H1 (cell line): ENCODE measurements around the gene PRR36. TPM values are rescaled to one million over a fixed set of nuclear protein-coding genes. Genes with fewer than 3 reads are reported as not detected.

Source experiments
- CTCF ChIA-PET: fragments of 300-600 bp; sonication (Branson Sonifier 250); formaldehyde crosslinking; loops from one replicate; lab custom pipeline; 2021; ENCODE audit not compliant: partially characterized antibody; lab: Charles Lee
- POLR2A ChIA-PET: fragments of 300-600 bp; sonication (Branson Sonifier 250); formaldehyde crosslinking; loops from one replicate; lab custom pipeline; 2021; ENCODE audit warnings: inconsistent platforms; ENCODE audit not compliant: partially characterized antibody; lab: Charles Lee
- DNase-seq, 2 experiments: peaks; one replicate each; pipeline versions ENCODE4 v3.0.0 to v3.0.0-alpha.2; 2010 to 2022; ENCODE audit warnings: low spot score in 2 of 2, low read depth in 1 of 2, mixed read lengths in 1 of 2
- FAIRE-seq: peaks from 2 replicates; lab custom pipeline; 2011; peaks lifted over from hg19 to GRCh38; lab: Jason Lieb, UNC
- H2AFZ ChIP-seq: 2 replicates; pipeline ENCODE4 v1.8.1; 2012; ENCODE audit warnings: low read length, inconsistent platforms
- H2AK5ac ChIP-seq: 2 replicates; pipeline ENCODE4 v1.6.1; 2013; ENCODE audit warnings: low read depth, low read length
- H2BK120ac ChIP-seq: replicated peaks from 2 replicates; pipeline ENCODE3; 2013; ENCODE audit warnings: low read depth, low read length, inconsistent platforms
- H2BK12ac ChIP-seq: 2 replicates; pipeline ENCODE4 v1.6.1; 2013; ENCODE audit warnings: low read depth, low read length
- H2BK15ac ChIP-seq: 2 replicates; pipeline ENCODE4 v1.6.1; 2013; ENCODE audit warnings: low read length
- H2BK20ac ChIP-seq: 2 replicates; pipeline ENCODE4 v1.6.1; 2013; ENCODE audit warnings: low read length
- H2BK5ac ChIP-seq: 2 replicates; pipeline ENCODE4 v1.6.1; 2013; ENCODE audit warnings: low read depth, low read length
- H3K14ac ChIP-seq: 2 replicates; pipeline ENCODE4 v1.6.1; 2013; ENCODE audit warnings: inconsistent platforms; ENCODE audit not compliant: insufficient read length
- H3K18ac ChIP-seq: 2 replicates; pipeline ENCODE4 v1.6.1; 2013; ENCODE audit warnings: low read length; ENCODE audit errors: extremely low read depth
- H3K23ac ChIP-seq: 2 replicates; pipeline ENCODE4 v1.6.1; 2013; ENCODE audit warnings: inconsistent platforms; ENCODE audit not compliant: insufficient read length
- H3K23me2 ChIP-seq: 2 replicates; pipeline ENCODE4 v1.6.1; 2013; ENCODE audit warnings: low read depth, low read length
- H3K27ac ChIP-seq: 2 replicates; pipeline ENCODE4 v1.6.1; 2011; ENCODE audit warnings: low read depth, low read length, inconsistent platforms
- H3K27me3 ChIP-seq, 4 experiments: replicated peaks in 1 of 4; 1 replicate in 1 of 4; 2 replicates in 3 of 4; pipeline versions ENCODE4 v1.6.1 to v1.8.1; 2011 to 2013; ENCODE audit warnings: low read length in 3 of 4, mild to moderate bottlenecking in 3 of 4, inconsistent platforms in 2 of 4, mixed read lengths in 2 of 4, moderate library complexity in 1 of 4; ENCODE audit not compliant: control insufficient read depth in 3 of 4, insufficient read depth in 3 of 4; ENCODE audit errors: extremely low read depth in 1 of 4
- H3K36me3 ChIP-seq, 4 experiments: 2 replicates each; pipeline versions ENCODE4 v1.6.1 to v1.8.1; 2011 to 2013; ENCODE audit warnings: mild to moderate bottlenecking in 4 of 4, low read length in 3 of 4, moderate library complexity in 2 of 4, control low read depth in 1 of 4, inconsistent platforms in 1 of 4; ENCODE audit not compliant: insufficient read depth in 4 of 4, control insufficient read depth in 2 of 4
- H3K4ac ChIP-seq: replicated peaks from 2 replicates; pipeline ENCODE3; 2013; ENCODE audit warnings: low read length, low read depth, mixed read lengths, inconsistent platforms; ENCODE audit not compliant: insufficient read length
- H3K4me1 ChIP-seq, 4 experiments: replicated peaks in 1 of 4; 1 replicate in 1 of 4; 2 replicates in 3 of 4; pipeline versions ENCODE4 v1.6.1 to v1.8.1; 2011 to 2013; ENCODE audit warnings: low read length in 3 of 4, inconsistent platforms in 2 of 4, mixed read lengths in 1 of 4; ENCODE audit not compliant: insufficient read depth in 4 of 4, control insufficient read depth in 3 of 4
- H3K4me2 ChIP-seq, 2 experiments: 2 replicates each; pipeline versions ENCODE4 v1.6.1 to v1.8.1; 2011 to 2013; ENCODE audit warnings: low read depth in 2 of 2, low read length in 2 of 2, control low read depth in 1 of 2, inconsistent platforms in 1 of 2, mild to moderate bottlenecking in 1 of 2; ENCODE audit not compliant: insufficient read depth in 1 of 2
- H3K4me3 ChIP-seq, 4 experiments: fragments of 200-600, 300-600 bp in 1 of 4; sonication (generic), shearing (Covaris generic), sonication (Bioruptor Twin) in 1 of 4; 2 replicates each; pipeline versions ENCODE4 v1.5.1 to v1.8.1; 2011 to 2016; ENCODE audit warnings: low read length in 4 of 4, low read depth in 3 of 4, control low read depth in 2 of 4, inconsistent platforms in 2 of 4, mild to moderate bottlenecking in 2 of 4, mixed read lengths in 1 of 4, moderate library complexity in 1 of 4; ENCODE audit not compliant: insufficient read depth in 2 of 4; ENCODE audit errors: extremely low read depth in 1 of 4
- H3K56ac ChIP-seq: replicated peaks from 2 replicates; pipeline ENCODE3; 2013; ENCODE audit warnings: low read depth, mild to moderate bottlenecking, mixed read lengths, low read length, inconsistent platforms; ENCODE audit not compliant: insufficient read length
- H3K79me1 ChIP-seq: 2 replicates; pipeline ENCODE4 v1.6.1; 2013; ENCODE audit warnings: low read depth, low read length, control low read depth
- H3K79me2 ChIP-seq, 2 experiments: 2 replicates each; pipeline versions ENCODE4 v1.6.1 to v1.8.1; 2012 to 2013; ENCODE audit warnings: low read length in 2 of 2, mild to moderate bottlenecking in 2 of 2, inconsistent platforms in 1 of 2; ENCODE audit not compliant: insufficient read depth in 2 of 2, control insufficient read depth in 1 of 2
- H3K9ac ChIP-seq, 4 experiments: replicated peaks in 1 of 4; 1 replicate in 1 of 4; 2 replicates in 3 of 4; pipeline versions ENCODE4 v1.6.1 to v1.8.1; 2011 to 2013; ENCODE audit warnings: low read depth in 3 of 4, low read length in 3 of 4, control low read depth in 2 of 4, mild to moderate bottlenecking in 2 of 4, moderate library complexity in 2 of 4, inconsistent platforms in 1 of 4; ENCODE audit errors: extremely low read depth in 1 of 4
- H3K9me3 ChIP-seq, 2 experiments: 2 replicates each; pipeline versions ENCODE4 v1.6.1 to v1.8.1; 2012 to 2013; ENCODE audit warnings: mild to moderate bottlenecking in 2 of 2, moderate library complexity in 2 of 2, control low read depth in 1 of 2, inconsistent platforms in 1 of 2, low read depth in 1 of 2, low read length in 1 of 2, mixed read lengths in 1 of 2; ENCODE audit not compliant: insufficient read depth in 2 of 2
- H4K20me1 ChIP-seq, 2 experiments: replicated peaks in 1 of 2; 2 replicates each; pipeline versions ENCODE3 to v1.8.1; 2011 to 2013; ENCODE audit warnings: inconsistent platforms in 2 of 2, low read length in 2 of 2, mild to moderate bottlenecking in 1 of 2; ENCODE audit not compliant: insufficient read depth in 2 of 2, control insufficient read depth in 1 of 2
- H4K5ac ChIP-seq: 2 replicates; pipeline ENCODE4 v1.6.1; 2013; ENCODE audit warnings: low read length, low read depth, mixed read lengths, inconsistent platforms; ENCODE audit not compliant: insufficient read length
- H4K8ac ChIP-seq: 2 replicates; pipeline ENCODE4 v1.8.0; 2013; ENCODE audit warnings: mild to moderate bottlenecking, moderate library complexity, low read length, inconsistent platforms; ENCODE audit not compliant: insufficient read depth; ENCODE audit errors: extremely low read depth
- H4K91ac ChIP-seq: replicated peaks from 2 replicates; pipeline ENCODE3; 2013; ENCODE audit warnings: low read length, mixed read lengths, inconsistent platforms; ENCODE audit not compliant: insufficient read length
- BCL11A ChIP-seq, 2 experiments: IDR thresholded peaks; one replicate each; pipeline ENCODE4 v1.6.1; 2011; ENCODE audit warnings: low read depth in 2 of 2, low read length in 2 of 2, mild to moderate bottlenecking in 2 of 2
- CTBP2 ChIP-seq: IDR thresholded peaks from 2 replicates; pipeline ENCODE4 v1.7.0; 2011; ENCODE audit warnings: borderline replicate concordance, mild to moderate bottlenecking, moderate library complexity, mixed read lengths, low read length; ENCODE audit not compliant: insufficient read depth, insufficient read length
- EGR1 ChIP-seq: IDR thresholded peaks from 2 replicates; pipeline ENCODE4 v1.6.1; 2011; ENCODE audit warnings: low read depth, low read length, borderline replicate concordance
- GTF2F1 ChIP-seq: IDR thresholded peaks from 2 replicates; pipeline ENCODE4 v1.6.1; 2012; ENCODE audit warnings: low read depth, low read length, improper control_type of control experiment, borderline replicate concordance
- HDAC2 ChIP-seq, 2 experiments: fragments of 300-600 bp in 1 of 2; sonication (generic) in 1 of 2; IDR thresholded peaks; 2 replicates each; pipeline ENCODE4 v1.6.1; 2011 to 2012; ENCODE audit warnings: low read depth in 2 of 2, low read length in 2 of 2, mild to moderate bottlenecking in 2 of 2, moderate library complexity in 2 of 2, borderline replicate concordance in 1 of 2, inconsistent platforms in 1 of 2
- RNF2 ChIP-seq: fragments of 200-900, 300-1000 bp; sonication (generic); IDR thresholded peaks from 2 replicates; pipeline ENCODE4 v1.7.1; 2016; ENCODE audit warnings: borderline replicate concordance, low read depth, mild to moderate bottlenecking, antibody characterized with exemption, low read length; ENCODE audit not compliant: poor library complexity, severe bottlenecking; ENCODE audit errors: missing control alignments
- SP1 ChIP-seq: IDR thresholded peaks from 2 replicates; pipeline ENCODE4 v1.6.1; 2011; ENCODE audit warnings: low read depth, low read length
- TAF7 ChIP-seq: optimal IDR thresholded peaks from 2 replicates; pipeline ENCODE3; 2011; ENCODE audit warnings: low read depth, mild to moderate bottlenecking, inconsistent platforms, low read length, moderate library complexity, borderline replicate concordance
- WGBS, 2 experiments: shearing (Covaris generic) in 1 of 2; methylation state at CpG; one replicate each; pipeline versions ENCODE4 v1.1.6 to v1.1.7; 2013 to 2015; ENCODE audit warnings: low lambda C conversion rate in 2 of 2, mixed read lengths in 2 of 2, inconsistent platforms in 1 of 2, low coverage in 1 of 2, missing lambda C conversion rate in 1 of 2; ENCODE audit not compliant: insufficient replicate concordance in 2 of 2, insufficient coverage in 1 of 2, insufficient read length in 1 of 2; ENCODE audit errors: extremely low coverage in 1 of 2, missing lambda C conversion rate in 1 of 2; 5-methylcytosine and 5-hydroxymethylcytosine counted together
- polyA plus RNA-seq, 7 experiments: library from polyadenylated mRNA; depleted of rRNA in 3 of 7; stranded (reverse) in 5 of 7; unstranded in 2 of 7; fragments of >200 nt in 5 of 7; fragments of 200-250 nt in 2 of 7; gene quantifications; 1 replicate in 5 of 7; 2 replicates in 1 of 7; 4 replicates in 1 of 7; pipeline versions ENCODE4 v1.2.1 to v1.2.3, GENCODE V29; 2011 to 2013; ENCODE audit warnings: missing spikeins in 2 of 7, mixed read lengths in 2 of 7
- total RNA-seq: library from RNA; stranded (reverse); fragmentation: NEBNext Ultra II Directional; extraction: Animal tissue kit (Norgen Biotek cat#: 25700); gene quantifications from 2 replicates; pipeline ENCODE4 v1.2.1, GENCODE V29; 2021

The PRR36 gene
- total and polyA plus RNA-seq, 2 of the 8 experiments (the other 6 are each of a cell fraction or from before 2014, with no cell fraction given) = 1.6 to 23.9 TPM

DNA sequence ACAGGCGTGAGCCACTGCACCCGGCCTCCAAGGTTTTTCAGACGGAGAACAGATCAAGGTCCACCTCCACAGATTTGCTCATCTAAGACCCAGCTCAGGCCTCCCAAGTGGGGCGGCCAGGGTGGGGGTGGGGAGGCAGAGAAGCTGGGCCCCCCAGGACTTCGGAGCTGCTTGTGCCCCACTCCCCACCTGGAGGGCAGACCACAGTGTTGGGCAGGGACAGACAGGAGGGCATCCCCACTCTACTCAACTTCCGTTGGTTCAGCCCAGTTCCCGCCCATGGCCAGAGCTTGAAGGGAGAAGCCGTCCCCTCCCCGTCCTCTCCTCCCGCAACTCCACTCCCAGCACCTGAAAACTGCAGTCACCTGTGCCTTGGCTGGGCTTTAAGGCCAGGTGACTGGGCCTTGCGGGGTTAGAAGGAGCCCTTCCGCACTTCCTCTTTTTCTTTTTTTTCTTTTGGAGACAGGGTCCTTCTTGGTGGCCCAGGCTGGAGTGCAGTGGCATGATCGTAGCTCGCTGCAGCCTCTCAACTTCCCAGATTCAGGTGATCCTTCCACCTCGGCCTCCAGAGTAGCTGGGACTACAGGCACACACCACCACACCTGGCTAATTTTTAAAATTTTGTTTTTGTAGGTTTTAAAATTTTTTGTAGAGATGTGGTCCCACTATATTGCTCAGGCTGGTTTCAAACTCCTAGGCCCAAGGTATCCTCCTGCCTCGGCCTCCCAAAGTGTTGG lies 13.4 kb upstream of the PRR36 start:
- Histone ChIP-seq H2BK20ac (no peak overlapping the region), H2BK5ac (no peak overlapping the region), H3K36me3 (no peaks in the 10 kb centered on the region), H4K20me1 (no peaks in the 10 kb centered on the region), H3K56ac (no peak overlapping the region), H3K9ac (no peak overlapping the region), H3K79me1 (no peaks in the 10 kb centered on the region), H3K18ac (0 out of 2 replicates have a peak overlapping the region, but pooled peaks have one; percentile 60), H4K5ac (no peak overlapping the region), H2BK12ac (no peak overlapping the region), H3K23ac (no peak overlapping the region), H4K8ac (peak overlapping the region; percentile 71), H3K4me3 (peak overlapping the region in 1 of 4 experiments; percentile 69; a peak in 2 of 8 replicates), H2BK120ac (no peak overlapping the region), H3K9me3 (no peaks in the 10 kb centered on the region), H3K4me2 (peak overlapping the region; percentile 55 to 73; a peak in 3 of 4 replicates), H3K23me2 (peaks cover 5% of the 10 kb centered on the region; the same call in 1 of the 2 replicates), H2AFZ (peak overlapping the region; percentile 93; the same call in 1 of the 2 replicates), H4K91ac (no peak overlapping the region), H3K79me2 (no peaks in the 10 kb centered on the region), H2AK5ac (no peak overlapping the region), H3K4ac (no peak overlapping the region), H2BK15ac (no peak overlapping the region; the same call in 1 of the 2 replicates), H3K4me1 (peaks cover 0 to 7% (median 5%) of the 10 kb centered on the region in 4 experiments; a peak in 4 of 7 replicates), H3K27ac (no peak overlapping the region), H3K14ac (no peak overlapping the region), H3K27me3 (peaks cover 0 to 4% (median 3%) of the 10 kb centered on the region in 4 experiments; a peak in 4 of 7 replicates)
- CTCF ChIA-PET = interaction anchor here (0.5 to 3.2 kb wide), 8 partner anchors 13 to 308 kb away, joined by 3 to 21 read pairs (median 4); no protein-coding TSS in a partner anchor
- FAIRE-seq (no peak), DNase-seq (no peak)
- POLR2A ChIA-PET = interaction anchor here (1.2 to 1.9 kb wide), 6 partner anchors 10 to 42 kb away, joined by 3 to 9 read pairs (median 6); partner anchors contain the start of gene PRR36
- WGBS, 2 experiments = 78% methylated on average over 9 of the region's 16 CpGs; no CpG with 5 or more reads in 1 of the 2 experiments
- TF ChIP-seq RNF2 = no peak
- no peak for TF ChIP-seq CTBP2
- TF ChIP-seq HDAC2 (IDR thresholded peaks at IDR 0.05; ENCODE audit: borderline replicate concordance in 1 of 2, low read depth in 2 of 2, low read length in 2 of 2) = no peak
- no peak for TF ChIP-seq EGR1
- no peak for TF ChIP-seq GTF2F1
- no peak for TF ChIP-seq SP1
- TF ChIP-seq TAF7 = no peak
- TF ChIP-seq BCL11A (IDR thresholded peaks at IDR 0.05; ENCODE audit: low read depth in 2 of 2, low read length in 2 of 2) = no peak
